GM12892 (cell line): ENCODE data around the gene SCAF11.

Source experiments
- POLR2A ChIP-seq: IDR thresholded peaks from 2 replicates; pipeline ENCODE4 v1.6.1; 2011; ENCODE audit warnings: low read depth, low read length, control low read depth
- POLR2AphosphoS5 ChIP-seq: IDR thresholded peaks from 2 replicates; pipeline ENCODE4 v1.6.1; 2011; ENCODE audit warnings: low read depth, low read length, control low read depth
- TAF1 ChIP-seq: IDR thresholded peaks from 2 replicates; pipeline ENCODE4 v1.6.1; 2011; ENCODE audit warnings: low read depth, mild to moderate bottlenecking, control low read depth, low read length, borderline replicate concordance

- TF ChIP-seq POLR2A = no peak
- no peak for TF ChIP-seq POLR2AphosphoS5
- no peak for TF ChIP-seq TAF1
Observed at GRCh38 chr12:45986641-45987339, 3.6 kb downstream of the SCAF11 start.
